Measurements from ENCODE around the gene RPLP2. TPM values are rescaled to one million over a fixed set of nuclear protein-coding genes. Genes with fewer than 3 reads are reported as not detected.

The RPLP2 gene
- total RNA-seq, 1 experiment from 2014 or later: 1,145 TPM

GRCh38 chr11:846496-847098 is 36.8 kb downstream of the RPLP2 start:
- no peak for DNase-seq (ENCODE audit: low read depth)

GRCh38 chr11:847876-848275 is 38.1 kb downstream of the RPLP2 start:
- DNase-seq (ENCODE audit: low read depth): no peak

- no peak for DNase-seq (ENCODE audit: low read depth)
Measured at GRCh38 chr11:848380-848931, 38.7 kb downstream of the RPLP2 start.

- DNase-seq (ENCODE audit: low read depth): no peak
Measured at GRCh38 chr11:849104-849824, 39.5 kb downstream of the RPLP2 start.

GRCh38 chr11:849951-850774 is 40.4 kb downstream of the RPLP2 start:
- no peak for DNase-seq (ENCODE audit: low read depth)

GRCh38 chr11:850775-851763 is 41.3 kb downstream of the RPLP2 start:
- no peak for DNase-seq (ENCODE audit: low read depth)

GRCh38 chr11:852762-853161 is 43.0 kb downstream of the RPLP2 start:
- DNase-seq (ENCODE audit: low read depth): no peak

- DNase-seq (ENCODE audit: low read depth): no peak
Measured at GRCh38 chr11:853682-854448, 44.1 kb downstream of the RPLP2 start.

GRCh38 chr11:854601-855329 is 45.0 kb downstream of the RPLP2 start:
- DNase-seq (ENCODE audit: low read depth): no peak

- no peak for DNase-seq (ENCODE audit: low read depth)
Measured at GRCh38 chr11:855330-855674, 45.5 kb downstream of the RPLP2 start.

GRCh38 chr11:855796-856195 is 46.0 kb downstream of the RPLP2 start:
- no peak for DNase-seq (ENCODE audit: low read depth)

- no peak for DNase-seq (ENCODE audit: low read depth)
Measured at GRCh38 chr11:856397-856796, 46.6 kb downstream of the RPLP2 start.

- no peak for DNase-seq (ENCODE audit: low read depth)
Measured at GRCh38 chr11:858053-858761, 48.4 kb downstream of the RPLP2 start.

- no peak for DNase-seq (ENCODE audit: low read depth)
Measured at GRCh38 chr11:858762-859339, 49.1 kb downstream of the RPLP2 start.

GRCh38 chr11:859394-860131 is 49.8 kb downstream of the RPLP2 start:
- DNase-seq (ENCODE audit: low read depth): no peak

GRCh38 chr11:860234-861104 is 50.7 kb downstream of the RPLP2 start:
- no peak for DNase-seq (ENCODE audit: low read depth)

- DNase-seq (ENCODE audit: low read depth): no peak
Measured at GRCh38 chr11:861105-861479, 51.3 kb downstream of the RPLP2 start.

Measured in HT1080 (cell line).